HG03558 (cell line): ENCODE measurements around the gene MAP4K3.

Source experiments
- ATAC-seq: cut with Tn5 transposase; IDR thresholded peaks from one replicate; pipeline ENCODE4 v1.9.1; 2021; ENCODE audit warnings: moderate number of reproducible peaks; ENCODE audit not compliant: unreplicated experiment; ENCODE audit errors: extremely low read depth

Gene MAP4K3

DNA sequence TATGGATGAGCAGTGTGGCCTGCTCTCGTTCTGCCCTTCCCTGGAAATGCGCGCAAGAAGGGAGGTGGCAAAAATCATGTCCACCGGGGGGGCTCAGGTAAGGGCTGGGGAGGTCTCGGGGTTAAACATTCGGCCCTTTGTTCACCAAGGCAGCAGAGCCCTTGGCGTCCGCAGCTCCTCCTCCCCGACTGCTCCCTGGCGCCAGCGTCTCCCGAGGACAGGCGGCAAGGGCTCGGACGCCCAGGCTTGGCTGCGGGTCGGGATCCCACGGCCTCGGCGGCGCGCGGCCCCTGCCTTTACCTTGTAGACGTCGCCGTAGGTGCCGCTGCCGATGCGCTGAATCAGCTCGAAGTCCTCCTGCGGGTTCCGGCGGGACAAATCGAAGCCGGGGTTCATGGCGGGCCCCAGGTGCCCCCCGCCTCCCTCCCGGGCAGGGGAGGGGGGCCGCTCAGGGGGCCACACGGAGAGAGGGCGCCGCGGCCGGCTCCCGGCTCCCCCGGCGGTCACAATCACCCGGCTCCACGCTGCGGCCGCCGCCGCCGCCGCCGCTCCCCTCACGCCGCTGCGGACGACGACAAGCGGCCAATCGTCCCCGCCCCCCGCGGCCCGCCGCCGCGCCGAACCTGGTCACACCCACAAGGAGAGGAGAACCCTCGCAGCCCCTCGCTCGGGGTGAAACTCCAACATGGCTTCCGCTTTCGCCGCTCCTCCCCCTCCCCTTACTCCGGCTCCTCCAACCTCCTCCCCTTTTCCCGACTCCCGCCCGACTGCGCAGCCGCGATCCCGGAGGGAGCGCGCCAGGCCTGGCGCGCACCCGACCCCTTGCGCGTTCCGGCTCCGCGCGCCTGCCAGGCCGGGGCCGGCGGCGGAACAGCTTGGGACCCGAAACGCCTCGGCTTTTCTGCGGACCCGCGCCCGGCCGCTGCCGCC lies at the start of gene MAP4K3:
TSS of gene MAP4K3 (minus strand) at position 694 of the 930 bp plus-strand sequence. CDS start at position 396, 298 bp downstream.
- peak; percentile 64 for ATAC-seq

DNA sequence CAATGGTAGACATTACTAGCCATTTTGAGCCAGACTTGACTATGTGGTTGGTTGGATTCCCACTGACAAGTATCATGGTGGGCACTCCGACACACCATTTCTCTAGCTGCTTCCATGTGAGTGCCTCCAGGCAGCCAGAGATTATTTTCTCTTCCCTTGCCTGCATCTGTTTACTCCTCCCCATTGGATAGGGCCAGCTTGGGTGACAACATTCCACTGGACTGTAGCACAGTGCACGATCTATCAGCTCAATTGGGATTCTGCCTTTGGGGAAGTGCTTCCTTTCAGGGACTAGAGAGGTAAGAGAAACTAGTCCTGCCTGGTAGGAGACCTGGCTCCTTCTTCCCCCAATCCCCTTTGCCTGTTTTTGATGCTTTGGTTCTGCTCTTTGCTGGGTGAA lies 49.0 kb upstream of the MAP4K3 start:
- ATAC-seq: no peak

DNA sequence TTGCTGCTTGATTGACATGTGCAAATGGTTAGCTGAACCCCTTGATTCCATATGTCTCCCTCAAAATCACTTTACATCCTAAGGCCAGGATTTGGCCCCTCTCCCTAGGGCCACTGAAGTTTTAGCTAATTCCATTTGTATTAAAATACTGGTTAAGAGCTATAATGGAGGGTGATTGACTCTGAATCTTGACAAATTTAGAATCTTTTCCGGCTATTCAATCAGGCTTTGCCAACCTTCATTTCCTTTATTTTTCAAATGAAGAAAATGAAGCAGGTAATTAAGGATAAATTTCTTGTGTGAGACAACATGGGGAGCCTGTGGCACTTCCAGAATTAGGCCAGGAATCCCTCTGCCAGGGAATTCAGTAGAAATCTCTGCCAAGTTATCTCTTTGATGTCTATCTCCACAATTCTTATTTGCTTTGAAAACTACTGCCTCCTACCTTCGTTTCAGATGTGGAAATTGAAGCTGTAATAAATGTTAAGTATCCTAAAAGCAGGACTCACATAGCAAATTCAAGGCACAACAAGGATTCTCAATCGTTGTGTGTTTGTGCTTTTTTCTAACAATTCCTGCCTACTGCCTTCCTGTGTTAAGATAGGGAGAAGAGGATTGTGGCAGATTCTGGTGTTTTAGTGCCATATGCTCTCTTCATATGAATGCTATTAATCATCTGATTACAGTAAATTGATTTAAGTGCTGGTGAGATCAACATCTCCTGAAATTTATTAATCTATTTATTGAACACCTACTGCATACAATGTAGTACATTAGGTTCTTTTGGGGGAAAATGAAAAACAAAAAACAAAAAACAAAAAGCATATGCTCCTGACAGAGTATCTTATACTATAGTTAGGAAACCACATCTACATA lies 47.8 kb upstream of the MAP4K3 start:
- ATAC-seq: no peak

DNA sequence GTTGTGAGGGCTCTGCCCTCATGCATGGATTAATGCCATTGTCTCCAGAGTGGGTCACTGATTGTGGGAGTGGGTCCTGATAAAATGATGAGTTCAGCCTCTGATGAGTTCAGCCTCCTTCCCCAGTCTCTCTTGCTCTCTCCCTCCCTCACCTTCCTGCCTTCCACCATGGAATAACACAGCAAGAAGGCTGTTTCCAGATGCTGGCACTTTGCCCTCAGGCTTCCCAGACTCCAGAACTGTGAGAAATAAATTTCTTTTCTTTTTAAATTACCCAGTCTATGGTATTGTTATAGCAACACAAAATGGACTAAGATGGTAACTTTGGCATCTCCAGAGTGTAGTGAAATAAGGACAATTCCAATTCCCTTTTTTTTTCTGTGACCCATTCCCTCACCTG lies 47.1 kb upstream of the MAP4K3 start:
- no peak for ATAC-seq

DNA sequence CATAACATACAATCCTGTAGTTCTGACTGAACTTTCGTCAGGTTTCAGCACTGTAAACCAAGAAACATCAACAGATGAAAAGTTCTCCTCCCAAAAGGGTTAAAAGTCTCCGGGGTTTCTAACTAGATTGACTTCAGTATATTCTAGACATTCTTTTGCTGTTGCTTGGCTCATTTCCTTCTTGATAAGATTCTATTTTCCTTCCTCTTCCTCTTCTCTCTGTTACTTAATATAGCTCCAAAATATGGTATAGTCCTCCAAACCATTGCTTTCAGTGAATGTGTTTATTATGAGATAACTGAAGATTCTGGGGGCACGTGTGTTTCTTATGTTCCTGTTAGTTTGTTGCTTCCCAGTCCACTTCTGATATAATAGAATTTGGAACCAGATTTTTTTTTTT lies 46.4 kb upstream of the MAP4K3 start:
- ATAC-seq: no peak

DNA sequence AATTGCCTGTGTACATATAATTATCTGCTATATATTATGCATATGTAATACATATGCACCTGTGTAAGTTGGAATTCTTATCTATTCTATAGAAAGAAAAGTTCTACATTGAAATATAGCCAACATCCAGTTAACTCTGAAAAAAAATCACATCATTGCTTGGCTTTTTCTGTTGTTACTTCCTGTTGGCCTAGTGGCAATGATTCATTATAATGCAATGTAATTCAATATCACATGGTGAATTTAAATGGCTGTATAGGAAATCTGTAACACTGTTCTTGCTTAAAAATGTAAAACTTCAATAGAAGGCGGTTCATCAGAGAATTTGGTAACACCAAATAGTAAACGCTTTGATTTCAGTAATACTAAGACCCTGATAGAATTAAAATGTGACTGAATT lies 44.5 kb upstream of the MAP4K3 start:
- no peak for ATAC-seq

DNA sequence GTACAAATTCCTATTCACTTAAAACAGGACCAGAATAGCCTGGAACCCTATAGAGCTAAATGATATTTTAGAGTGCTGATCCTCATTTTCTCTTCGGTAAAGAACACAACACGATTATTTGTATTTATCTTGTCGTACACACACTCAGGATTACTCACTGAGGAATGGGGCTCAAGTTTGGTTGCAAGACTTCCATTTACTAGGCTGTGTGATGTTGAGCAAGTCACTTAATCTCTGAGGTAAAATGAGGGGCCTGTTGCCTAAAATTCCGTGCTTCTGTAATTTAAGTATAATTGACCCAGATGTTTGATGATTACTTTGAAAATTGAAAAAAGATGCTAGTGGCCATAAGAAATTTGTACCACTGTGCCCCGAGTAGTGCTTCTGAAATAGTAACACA lies 42.6 kb upstream of the MAP4K3 start:
- no peak for ATAC-seq

DNA sequence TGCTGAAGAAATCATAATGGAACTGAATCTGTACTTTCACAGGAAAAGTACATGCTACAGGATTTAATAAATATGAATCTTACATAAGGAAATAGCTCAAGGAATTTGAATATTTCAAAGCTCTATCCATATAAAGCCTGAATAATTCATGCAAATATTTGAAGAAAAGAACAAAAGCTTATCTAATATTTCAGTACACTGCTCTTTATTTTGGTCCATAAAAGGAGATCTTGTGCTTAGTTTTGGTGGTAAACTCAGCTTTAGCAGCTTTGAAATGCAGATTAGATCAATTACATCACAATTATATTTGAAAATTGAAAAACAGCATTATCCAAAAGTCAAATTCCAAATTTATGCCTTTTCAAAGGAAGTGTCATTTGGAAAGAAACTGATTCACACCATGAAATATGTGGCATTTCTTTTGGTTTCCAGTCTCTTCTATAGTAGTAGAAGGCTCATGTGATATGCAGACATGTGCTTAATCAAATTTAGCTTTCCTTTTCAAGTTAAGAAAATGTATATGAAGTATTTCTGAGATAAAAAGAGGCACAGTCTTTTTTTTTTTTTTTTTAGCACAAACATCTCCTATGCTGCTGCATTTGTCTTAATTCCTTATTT lies 42.1 kb upstream of the MAP4K3 start:
- no peak for ATAC-seq

DNA sequence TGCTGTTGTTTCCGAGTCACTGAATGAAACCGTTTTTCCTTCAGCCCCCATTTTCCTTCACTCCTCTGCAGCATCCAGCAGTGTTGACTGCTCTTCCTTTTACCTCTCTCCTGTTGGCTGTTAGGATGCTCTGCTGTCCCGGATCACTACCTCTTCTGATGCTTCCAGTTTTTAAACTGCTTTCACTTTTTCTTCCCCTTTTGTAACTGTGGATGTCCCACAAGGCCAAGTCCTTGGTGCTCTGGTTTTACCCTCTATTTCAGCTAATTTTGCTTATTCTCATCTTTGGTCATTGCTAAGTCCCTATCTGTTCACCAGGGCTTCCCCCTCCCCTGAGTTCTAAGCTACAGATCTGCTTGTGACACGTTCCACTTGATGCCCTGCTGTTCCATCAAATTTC lies 39.4 kb upstream of the MAP4K3 start:
- ATAC-seq: peak; percentile 82

DNA sequence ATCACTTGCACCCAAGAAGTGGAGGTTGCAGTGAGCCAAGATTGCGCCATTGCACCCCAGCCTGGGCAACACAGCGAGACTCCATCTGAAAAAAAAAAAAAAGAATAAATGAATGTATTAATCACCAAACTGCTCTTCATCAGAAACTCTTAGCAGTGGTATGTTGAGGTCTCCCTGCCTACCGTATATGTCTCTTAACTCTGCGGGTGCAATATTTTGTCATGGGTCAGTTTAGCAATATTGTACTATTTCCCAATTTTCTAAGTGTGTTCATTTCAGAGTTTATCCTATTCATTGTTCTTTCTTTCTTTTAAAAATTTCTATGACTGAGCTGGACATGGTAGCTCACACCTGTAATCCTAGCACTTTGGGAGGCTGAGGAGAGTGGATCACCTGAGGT lies 37.9 kb upstream of the MAP4K3 start:
- ATAC-seq: no peak

DNA sequence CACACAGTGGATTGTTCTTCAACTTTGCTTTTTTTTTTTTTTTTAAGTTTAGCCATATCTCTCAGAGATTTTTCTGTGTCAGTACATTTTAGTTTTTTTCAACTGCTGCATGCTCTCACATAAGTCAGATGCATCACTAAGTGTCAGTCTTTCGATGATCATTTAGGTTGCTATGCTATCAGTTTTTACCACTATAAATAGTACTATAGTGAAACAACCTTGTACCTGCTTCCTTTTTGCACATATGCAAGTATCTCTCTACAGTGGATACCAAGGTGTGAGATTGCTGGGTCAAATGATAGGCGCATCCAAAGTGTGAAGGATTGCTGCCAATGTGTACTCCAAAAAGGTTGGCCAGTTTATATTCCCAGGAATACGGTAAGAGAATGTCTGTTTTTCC lies 33.5 kb upstream of the MAP4K3 start:
- peak; percentile 33 for ATAC-seq

DNA sequence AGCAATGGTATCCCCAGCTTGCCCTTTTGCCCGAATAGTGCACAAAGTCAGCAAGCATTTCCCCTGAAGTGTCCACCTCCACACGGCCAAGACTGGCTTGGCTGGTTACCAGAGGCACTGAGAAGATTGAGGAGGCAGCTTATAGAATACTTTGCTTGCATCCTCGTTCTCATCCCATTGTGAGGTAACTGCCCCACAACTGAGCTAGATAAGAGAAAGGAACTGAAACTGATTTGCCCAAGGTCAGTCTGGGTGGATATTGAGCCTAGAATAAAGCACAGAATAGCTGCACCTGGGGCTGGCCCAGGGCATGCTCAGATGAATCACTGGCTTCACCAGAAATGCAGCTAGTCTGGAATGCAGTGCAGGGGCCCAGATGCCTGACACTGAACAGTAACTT lies 32.7 kb upstream of the MAP4K3 start:
- peak; percentile 63 for ATAC-seq

DNA sequence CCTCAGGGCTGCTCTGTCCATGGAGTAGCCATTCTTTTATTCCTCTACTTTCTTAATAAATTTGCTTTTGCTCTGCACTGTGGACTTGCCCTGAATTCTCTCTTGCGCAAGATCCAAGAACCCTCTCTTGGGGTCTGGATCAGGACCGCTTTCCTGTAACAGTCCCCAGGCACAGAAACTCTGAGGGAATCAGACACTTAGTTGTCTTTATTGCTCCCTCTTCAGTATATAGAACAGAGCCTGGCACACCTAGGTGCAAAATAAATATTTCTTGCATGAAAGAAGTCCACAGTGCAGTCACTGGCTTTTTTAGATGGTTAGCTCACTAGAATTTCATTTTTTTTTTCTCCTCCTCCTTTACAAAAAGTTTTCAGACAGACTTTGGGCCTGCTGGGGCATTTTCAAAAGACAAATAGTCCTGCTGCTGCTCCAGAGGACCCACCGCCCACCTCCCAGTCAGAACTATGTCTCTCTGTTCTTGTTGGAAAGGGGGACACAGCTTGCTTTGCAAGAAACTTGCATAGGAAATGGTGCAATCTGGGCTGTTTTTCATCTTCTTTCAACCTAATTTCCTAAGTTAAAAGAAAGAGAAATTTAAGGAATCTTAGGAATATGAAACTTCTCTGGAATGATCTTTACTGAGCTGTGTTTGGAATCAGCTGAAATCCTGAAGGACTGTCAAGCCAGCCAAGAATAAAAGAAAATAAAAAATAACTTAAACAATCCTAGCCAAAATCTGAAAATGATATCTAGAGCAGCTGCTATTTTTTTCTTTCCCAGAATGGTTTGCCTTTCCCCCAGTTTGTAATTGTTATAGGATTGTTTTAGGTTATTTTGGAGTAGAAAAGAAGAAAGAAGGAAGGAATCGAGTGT lies 31.7 kb upstream of the MAP4K3 start:
- no peak for ATAC-seq

DNA sequence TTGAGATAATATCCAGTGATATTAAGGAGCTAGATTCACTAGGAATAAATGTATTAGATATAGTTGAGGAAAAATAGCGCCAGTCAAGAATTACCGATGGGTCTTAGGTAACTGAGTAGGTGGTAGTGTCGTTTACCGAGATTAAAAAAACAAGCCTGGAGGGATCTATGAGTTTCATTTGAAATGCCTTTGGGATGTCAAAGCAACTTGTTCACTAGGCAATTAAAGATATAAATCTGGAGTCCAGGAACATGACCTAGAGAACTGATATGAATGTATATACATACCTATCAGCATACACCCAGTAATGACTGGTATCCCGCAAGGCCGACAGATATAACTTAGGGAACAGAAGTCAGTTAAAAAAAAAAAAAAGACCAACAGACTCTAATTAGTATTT lies 29.2 kb upstream of the MAP4K3 start:
- ATAC-seq: no peak

DNA sequence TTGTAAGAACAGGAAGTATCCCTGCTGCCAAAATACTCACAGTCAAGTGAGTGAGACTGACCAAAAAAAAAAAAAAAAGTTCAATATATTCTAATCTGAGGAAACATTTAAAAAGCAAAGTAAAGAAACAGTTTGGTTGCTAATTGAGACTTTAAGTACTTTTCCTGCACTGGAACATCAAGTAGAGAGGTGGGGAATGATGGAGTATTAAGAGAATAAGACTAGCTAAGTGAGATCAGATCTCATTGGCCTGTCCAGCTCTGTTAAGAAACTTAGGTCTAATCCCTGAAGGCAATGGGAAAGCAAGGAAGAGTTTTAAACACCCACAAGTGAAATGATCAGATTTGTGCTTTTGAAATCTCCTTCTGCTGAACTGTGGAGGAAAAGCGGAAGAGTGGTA lies 27.8 kb upstream of the MAP4K3 start:
- ATAC-seq: no peak

DNA sequence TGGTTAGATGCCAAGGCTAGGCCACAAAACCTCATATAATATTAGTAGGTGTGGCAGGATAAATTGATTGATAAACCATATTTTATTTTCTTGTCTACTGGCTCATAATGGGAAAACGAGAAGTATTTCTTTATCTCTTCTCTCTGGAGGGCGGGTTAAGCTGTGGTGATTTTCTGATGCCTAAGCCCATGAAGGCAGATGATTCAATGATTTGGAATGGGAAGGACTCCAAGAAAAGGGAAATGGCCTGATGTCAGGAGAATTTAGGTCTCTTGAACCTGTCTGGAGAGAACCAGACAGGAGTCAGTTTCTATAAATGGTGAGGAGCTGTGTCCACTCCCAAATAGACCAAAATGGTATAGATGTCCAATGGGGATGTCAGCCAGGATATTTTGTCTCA lies 18.7 kb upstream of the MAP4K3 start:
- ATAC-seq: no peak

DNA sequence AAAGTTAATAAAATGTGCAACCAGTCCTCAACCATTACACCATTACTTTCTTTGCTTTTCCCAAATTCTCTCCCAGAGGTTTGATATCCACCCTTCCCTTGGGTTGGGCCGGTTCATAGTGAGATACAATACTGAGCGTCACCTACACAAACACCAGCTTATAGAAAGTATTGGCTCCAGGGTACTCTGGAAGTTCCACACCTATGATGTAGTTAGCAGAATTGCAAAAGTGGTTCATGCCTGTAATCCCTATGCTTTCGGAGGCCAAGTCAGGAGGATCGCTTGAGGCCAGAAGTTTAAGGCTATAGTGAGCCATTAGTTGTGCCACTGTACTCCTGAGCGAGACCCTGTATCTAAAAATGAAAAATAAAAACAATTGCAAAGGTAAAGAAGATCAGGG lies 15.3 kb upstream of the MAP4K3 start:
- ATAC-seq: no peak

DNA sequence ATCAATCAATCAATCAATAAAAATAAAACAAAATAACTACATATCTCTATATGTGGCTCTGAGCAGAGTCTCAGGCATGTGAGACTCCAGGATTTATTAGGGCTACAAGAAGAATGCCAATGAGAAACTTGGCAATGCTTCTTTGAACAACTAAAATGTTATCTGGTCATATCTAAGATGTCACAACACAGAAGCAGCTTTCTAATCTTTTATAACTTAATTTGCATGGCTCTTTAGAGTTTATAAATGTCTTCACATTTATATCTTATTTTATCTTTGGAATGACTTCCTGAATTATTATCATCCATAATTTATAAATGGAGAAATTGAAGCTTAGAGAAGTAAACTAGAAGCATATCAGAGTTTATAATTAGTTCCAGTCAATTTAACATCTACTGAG lies 14.9 kb upstream of the MAP4K3 start:
- no peak for ATAC-seq

DNA sequence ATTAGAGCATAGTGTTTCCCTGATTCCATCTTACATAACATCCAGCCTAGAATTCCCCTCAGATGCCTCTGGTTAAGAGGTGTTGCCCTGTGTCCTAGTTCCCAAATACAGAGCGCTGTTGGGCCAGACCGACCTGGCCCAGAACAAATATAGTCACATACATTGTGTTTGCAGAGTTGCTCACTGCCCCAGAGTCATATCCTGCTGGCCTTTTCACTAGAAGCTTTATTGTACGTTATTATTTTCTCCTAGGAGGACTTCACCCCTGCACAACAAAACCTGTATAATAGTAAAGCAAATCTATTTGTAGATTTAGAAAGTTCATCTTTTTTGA lies 11.1 kb upstream of the MAP4K3 start:
- ATAC-seq: no peak
